GM13976 (cell line): ENCODE measurements around the gene TMSB10.

Experiments
- DNase-seq: peaks from one replicate; pipeline ENCODE4 v3.0.0; 2012; ENCODE audit warnings: low spot score
- CTCF ChIP-seq: IDR thresholded peaks from 2 replicates; pipeline ENCODE4 v1.5.1; 2012; ENCODE audit warnings: borderline replicate concordance, mild to moderate bottlenecking; ENCODE audit not compliant: insufficient read depth; ENCODE audit errors: extremely low read depth, missing control alignments, control extremely low read depth
- in situ Hi-C: fragments of 300-500 bp; cut with MboI; formaldehyde crosslinking; loops from one replicate; pipeline ENCODE4 v1.12.0; 2022; ENCODE audit warnings: low sequenced_read_pairs, mixed read lengths, inconsistent platforms; ENCODE audit not compliant: unreplicated experiment

The TMSB10 gene

GRCh38 chr2:84900971-84901370 lies 4.5 kb upstream of the TMSB10 start:
- TF ChIP-seq CTCF = no peak
- DNase-seq = no peak
- in situ Hi-C loops = no loop called here

DNA sequence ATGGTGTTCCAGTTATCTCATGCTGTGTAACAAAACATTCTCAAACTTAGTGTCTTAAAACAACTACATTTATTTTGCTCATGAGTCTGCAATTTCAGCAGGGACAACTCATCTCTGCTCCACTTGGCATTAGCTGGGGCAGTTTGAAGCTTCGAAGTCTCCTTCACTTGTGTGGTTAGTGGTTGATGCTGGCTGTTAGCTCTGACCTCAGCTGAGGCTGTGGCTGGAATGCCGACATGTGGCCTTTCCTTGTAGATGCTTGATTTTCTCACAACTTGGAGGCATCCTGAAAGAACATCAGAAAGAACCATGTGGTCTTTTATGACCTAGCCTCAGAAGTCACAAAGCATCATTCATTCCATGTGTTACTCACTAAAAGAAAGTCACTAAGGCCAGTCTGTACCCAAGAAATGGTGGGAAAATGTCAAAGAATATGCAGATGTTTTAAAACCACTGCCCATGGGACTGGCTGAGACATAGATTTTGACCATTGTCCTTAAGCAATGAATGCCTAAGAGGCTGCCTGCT lies 3.8 kb upstream of the TMSB10 start:
- no peak for DNase-seq
- in situ Hi-C loops = no loop called here
- TF ChIP-seq CTCF = no peak

DNA sequence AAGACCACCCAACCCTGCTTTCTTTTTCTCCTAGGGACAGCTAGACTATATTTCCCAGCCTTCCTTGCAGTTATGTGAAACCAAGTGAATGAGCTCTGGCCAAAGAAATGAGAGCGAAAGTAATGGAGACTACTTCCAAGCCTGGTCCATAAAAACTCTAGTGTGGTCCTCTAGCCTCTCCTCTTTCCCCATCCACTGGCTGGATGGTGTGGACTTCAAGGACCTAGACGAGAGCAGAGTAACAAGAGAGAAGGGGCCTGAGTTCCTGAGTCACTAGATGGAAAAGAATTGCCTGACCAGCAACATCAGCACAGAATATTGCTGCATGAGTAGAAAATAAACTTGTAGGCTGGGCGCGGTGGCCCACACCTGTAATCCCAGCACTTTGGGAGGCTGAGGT lies 2.9 kb upstream of the TMSB10 start:
- DNase-seq = no peak
- no peak for TF ChIP-seq CTCF
- in situ Hi-C loops = no loop called here

GRCh38 chr2:84904151-84904550 lies 1.3 kb upstream of the TMSB10 start:
- in situ Hi-C loops = no loop called here
- no peak for TF ChIP-seq CTCF
- no peak for DNase-seq

- in situ Hi-C loops = no loop called here
- TF ChIP-seq CTCF = no peak
- no peak for DNase-seq
Measured at GRCh38 chr2:84904717-84905174, 710 bp upstream of the TMSB10 start.

DNA sequence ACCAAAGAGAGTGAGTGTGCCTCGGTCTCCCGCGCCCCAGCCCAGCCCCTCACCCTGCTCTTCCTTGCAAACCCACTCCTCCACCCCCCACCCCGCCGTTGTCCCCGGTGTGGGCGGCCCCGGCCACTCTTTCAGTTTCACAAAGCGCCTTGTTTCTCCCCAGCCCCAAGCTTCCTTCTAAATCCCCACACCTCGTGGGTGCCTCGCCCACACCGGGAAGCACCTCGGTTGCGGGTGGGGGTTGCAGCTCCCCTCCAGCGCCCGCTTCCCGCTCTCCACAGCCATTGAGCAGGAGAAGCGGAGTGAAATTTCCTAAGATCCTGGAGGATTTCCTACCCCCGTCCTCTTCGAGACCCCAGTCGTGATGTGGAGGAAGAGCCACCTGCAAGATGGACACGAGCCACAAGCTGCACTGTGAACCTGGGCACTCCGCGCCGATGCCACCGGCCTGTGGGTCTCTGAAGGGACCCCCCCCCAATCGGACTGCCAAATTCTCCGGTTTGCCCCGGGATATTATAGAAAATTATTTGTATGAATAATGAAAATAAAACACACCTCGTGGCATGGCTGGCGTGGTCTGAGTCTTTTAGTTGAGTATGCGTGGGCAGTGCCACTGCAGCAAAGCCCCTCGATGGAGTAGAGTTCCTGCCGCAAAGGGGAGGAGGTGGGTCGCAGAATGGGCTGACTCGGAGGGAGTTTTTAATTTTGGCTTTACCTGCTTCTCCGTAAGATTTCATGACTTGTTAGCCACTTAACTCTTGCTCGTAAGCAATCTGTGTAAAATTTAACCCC lies 848 bp downstream of the TMSB10 start:
- in situ Hi-C loops = no loop called here
- DNase-seq = peak; percentile 72
- TF ChIP-seq CTCF = no peak
